NCI-H748 treated with DMSO at 0.1 percent for 48 hours (cell line): ENCODE results near the gene STMP1.

ENCODE experiments used
- DNase-seq: peaks from one replicate; lab custom pipeline; 2025; lab: John Stamatoyannopoulos, UW

The STMP1 gene

GRCh38 chr7:135721198-135721820 lies 59.0 kb downstream of the STMP1 start:
- no peak for DNase-seq

DNA sequence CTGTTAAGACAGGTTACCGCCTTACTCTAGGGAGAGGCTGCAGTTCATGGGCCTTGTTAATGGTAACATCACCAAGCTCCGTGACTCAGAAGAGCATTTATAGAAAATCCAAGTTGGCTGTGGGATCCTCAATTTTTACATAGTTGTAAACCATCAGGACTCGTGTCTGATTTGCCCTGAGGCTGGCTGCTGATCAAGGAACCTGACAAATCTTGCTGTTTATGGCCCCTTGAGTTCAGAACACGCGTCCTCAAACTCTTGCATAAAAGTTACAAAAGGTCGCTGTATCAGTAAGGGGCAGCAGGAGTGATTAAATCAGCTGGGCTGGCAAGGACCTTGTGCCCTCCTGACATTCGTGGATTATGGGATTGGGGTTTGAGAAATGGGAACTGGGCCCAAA lies 61.1 kb downstream of the STMP1 start:
- DNase-seq: no peak
